GM18868 (cell line): ENCODE measurements around the gene CERS6.
"Not testable (repeated sequence)": the region's sequence is repeated elsewhere in the genome, so short reads cannot be mapped to it uniquely, and the experiment has no call there.

Source experiments
- ATAC-seq: cut with Tn5 transposase; IDR thresholded peaks from one replicate; pipeline ENCODE4 v1.9.1; 2021; ENCODE audit warnings: mild to moderate bottlenecking, moderate library complexity; ENCODE audit not compliant: unreplicated experiment

CERS6 gene

GRCh38 chr2:168495524-168495923 is 39.5 kb downstream of the CERS6 start:
- ATAC-seq: peak; percentile 93

DNA sequence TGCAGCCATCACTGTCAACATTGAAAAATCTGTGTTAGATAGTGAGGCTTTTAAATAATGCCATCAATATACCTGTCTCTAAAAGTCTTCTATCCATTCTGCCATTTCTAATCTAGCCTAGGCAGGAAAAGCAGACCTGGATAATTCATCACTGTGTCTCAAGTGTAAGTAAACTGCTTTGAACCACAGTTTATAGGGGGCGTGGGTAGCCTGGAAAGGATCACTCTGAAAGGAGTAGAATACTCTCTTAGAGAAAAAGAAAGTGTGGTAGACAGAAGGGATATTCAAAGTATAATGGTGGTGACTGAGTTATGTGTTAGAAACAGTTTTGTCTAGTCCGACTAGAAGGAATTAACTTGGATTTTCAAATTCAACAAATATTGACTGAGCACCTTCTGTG is 40.8 kb downstream of the CERS6 start:
- no peak for ATAC-seq

- ATAC-seq: no peak
These were observed 43.4 kb downstream of the CERS6 start for GRCh38 chr2:168499500-168499899.

DNA sequence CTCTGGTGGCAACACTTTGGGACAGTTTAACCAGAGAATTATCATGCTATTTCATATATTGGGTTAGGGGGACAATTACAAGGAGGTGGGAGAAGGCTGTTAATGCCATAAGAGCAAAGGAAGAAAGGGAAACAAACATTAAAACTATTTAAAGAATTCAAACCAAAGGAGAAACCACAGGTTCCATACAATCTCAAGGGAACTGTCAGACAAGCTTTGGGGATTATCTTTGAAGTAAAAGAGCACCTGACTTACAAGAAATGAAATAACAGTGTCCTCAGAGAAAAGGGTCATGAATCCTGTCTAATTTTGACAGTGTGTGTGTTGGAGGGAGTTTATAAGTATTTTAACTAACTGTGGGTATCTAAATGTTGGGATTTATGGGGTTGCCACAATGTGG is 44.4 kb downstream of the CERS6 start:
- ATAC-seq: no peak

DNA sequence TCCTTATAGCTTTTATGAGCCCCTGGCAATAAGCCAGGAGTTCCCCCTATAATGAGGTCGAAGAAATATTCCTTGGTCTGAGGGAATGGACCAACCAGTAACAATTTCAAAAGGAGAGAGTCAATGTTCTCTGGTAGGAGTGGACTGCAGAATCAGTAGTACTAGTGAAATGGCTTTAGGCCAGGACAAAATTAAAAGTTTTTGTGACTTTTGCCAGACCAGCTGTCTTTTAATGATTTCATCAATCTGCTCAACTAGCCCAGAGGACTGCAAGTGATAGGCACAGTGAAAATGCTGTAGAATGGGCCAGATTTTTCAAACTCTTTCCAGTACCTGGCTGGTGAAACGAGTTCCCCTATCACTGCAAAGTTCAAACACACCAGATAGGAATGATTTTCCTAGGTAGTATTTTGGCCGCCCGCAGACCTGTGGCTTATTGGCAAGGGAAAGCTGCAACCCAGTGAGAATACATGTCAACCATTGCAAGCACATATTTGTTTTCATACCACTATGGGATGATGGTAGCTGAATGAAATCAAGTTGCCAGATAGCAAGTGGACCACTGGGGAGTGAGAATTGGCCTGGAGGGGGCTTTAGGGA is 45.5 kb downstream of the CERS6 start:
- ATAC-seq: no peak

- ATAC-seq: not testable (repeated sequence)
These were observed 46.8 kb downstream of the CERS6 start for GRCh38 chr2:168502852-168503251.

- no peak for ATAC-seq
These were observed 47.8 kb downstream of the CERS6 start for GRCh38 chr2:168503901-168504300.

- no peak for ATAC-seq
These were observed 48.3 kb downstream of the CERS6 start for GRCh38 chr2:168504323-168504722.

GRCh38 chr2:168510125-168510756 is 54.2 kb downstream of the CERS6 start:
- ATAC-seq: no peak

DNA sequence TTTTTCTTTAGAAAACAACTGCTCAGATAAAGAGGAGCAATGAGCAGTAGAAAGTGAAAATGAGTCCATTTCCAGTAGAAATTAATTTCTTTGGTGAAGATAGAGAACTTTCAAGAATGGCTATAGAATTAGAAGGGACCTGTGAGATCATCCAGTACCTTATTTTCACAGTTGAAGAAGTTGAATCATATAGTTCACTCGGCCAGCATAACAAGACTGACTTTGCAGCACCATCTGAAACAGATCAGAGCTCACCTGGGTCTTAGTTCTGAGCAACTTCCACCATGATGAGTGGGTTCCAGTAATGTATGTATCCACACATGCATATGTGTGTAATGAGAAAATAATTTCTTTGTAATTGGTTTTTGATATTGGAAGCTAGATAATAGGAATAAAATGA is 58.6 kb downstream of the CERS6 start:
- no peak for ATAC-seq

GRCh38 chr2:168515502-168515901 is 59.4 kb downstream of the CERS6 start:
- no peak for ATAC-seq

GRCh38 chr2:168517816-168518215 is 61.7 kb downstream of the CERS6 start:
- ATAC-seq: no peak

GRCh38 chr2:168518555-168519066 is 62.5 kb downstream of the CERS6 start:
- no peak for ATAC-seq

GRCh38 chr2:168519534-168520308 is 63.6 kb downstream of the CERS6 start:
- no peak for ATAC-seq

DNA sequence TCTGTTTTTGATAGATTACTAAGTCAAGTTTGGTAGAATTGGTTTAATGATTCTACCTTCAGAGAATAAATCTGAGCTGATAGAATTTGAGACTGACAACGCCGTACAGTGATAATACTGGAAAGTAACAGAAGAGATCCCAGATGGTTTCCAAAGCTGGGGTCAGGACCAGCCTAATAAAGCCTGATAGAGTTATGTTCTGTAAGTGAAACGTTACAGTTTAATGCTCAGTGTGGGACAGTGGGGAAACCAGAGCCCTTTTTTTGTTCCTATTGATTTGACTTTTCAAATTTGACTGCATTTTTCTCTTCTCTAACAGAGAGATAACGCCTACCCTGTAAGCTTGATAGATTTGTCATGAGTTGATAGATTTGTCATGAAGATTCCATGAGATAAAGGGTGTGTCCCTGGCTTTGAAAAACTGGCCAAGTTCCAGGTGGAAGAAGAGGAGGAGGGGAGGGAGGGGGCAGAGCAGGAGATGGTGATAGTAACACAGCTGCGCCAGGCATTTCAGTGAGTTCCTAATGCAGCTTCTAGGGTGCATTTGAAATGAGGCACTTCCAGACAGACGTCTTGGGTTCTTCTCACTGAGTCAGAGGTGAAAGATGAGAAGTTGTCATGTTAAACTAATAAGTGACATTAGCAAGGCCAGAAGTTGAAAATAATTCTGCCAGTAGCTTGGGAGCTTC is 65.1 kb downstream of the CERS6 start:
- no peak for ATAC-seq

DNA sequence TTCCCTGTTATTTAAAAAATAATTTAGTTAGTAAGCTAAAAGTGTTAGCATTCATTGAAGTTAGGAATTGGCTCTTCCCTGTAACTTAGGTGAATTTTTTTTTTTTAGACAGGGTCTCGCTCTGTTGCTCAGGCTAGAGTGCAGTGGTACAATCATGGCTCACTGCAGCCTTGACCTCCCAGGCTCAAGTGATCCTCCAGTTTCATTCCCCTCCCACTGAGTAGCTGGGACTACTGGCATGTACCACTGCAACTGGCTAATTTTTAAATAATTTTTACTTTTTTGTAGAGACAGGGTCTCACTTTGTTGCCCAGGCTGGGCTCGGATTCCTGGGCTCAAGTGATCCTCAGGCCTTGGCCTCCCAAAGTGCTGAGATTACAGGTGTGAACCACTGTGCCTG is 66.4 kb downstream of the CERS6 start:
- ATAC-seq: no peak

DNA sequence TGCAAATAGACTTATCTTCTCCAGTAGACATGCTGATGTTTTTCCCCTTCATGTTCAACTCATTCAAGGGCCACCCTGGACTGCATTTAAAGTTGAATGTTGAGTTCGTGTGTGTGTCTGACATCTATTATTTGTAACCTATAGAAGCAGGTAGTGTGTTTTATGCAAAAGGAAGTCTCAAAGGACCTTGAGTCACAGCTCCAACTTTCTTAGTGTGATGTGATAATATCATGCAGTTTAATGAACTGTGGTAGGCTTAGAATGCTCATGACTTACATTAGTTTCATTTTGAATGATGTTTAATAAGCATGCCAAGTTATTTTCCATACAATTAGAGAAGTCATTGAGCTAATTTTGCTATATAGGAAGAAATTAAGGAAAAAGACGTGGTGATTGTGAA is 67.9 kb downstream of the CERS6 start:
- no peak for ATAC-seq

GRCh38 chr2:168525020-168525419 is 68.9 kb downstream of the CERS6 start:
- no peak for ATAC-seq

DNA sequence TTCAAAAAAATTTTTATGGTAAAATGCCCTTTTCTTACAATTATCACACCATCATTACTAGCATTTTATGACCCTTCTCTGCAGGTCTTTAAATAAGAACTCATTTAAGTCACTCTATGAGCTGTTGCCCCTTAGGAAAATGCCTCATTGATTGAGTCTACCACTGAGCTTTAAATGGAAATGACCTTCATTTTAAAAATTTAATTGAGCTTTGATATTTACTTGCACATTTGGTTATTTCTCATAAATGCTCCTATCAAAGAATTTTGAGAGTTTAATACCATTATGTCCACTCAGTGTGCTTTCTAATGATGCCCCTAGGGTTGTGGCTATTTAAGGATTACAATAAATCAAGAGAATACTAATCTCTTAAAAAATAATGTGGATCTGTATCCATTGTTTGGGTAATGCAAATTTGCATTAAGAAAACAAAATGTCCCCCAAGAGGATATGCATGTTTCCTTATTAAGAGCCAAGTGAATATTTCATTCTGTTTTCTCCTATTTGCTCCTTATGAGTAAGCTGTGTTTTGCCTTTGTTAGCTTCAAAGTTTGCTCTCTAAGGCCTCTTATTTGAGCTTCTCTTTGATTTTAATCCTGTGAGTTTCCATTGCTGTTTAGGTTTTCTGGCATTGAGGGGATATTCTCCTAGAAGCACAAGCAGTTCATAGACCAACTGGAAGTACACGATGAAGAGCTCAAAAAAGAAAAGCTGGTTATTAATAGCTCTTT is 69.8 kb downstream of the CERS6 start:
- no peak for ATAC-seq

GRCh38 chr2:168526641-168527040 is 70.6 kb downstream of the CERS6 start:
- no peak for ATAC-seq

- ATAC-seq: no peak
These were observed 71.9 kb downstream of the CERS6 start for GRCh38 chr2:168528016-168528415.
